Psoas muscle (tissue), 8 donors: ENCODE measurements around the gene ZNF483. TPM values are rescaled to one million over a fixed set of nuclear protein-coding genes. Genes with fewer than 3 reads are reported as not detected.

Experiments
- ATAC-seq, 4 donors: fragments of 200-7000 bp; cut with Tn5 transposase; one replicate each; pipeline ENCODE4 v1.9.1; 2020; ENCODE audit warnings: moderate library complexity in 3 of 4, mild to moderate bottlenecking in 2 of 4
- DNase-seq, 2 donors: peaks; one replicate each; pipeline ENCODE4 v3.0.0-alpha.2; 2020
- H3K27ac ChIP-seq: fragments of 200-600 bp; one replicate; pipeline ENCODE4 v1.8.0; 2022
- H3K27me3 ChIP-seq, 3 donors: fragments of 200-600 bp in 1 of 3; one replicate each; pipeline versions ENCODE4 v1.6.1 to v1.8.0; 2013 to 2022; ENCODE audit warnings: low read length in 2 of 3, mild to moderate bottlenecking in 2 of 3, moderate library complexity in 1 of 3; ENCODE audit not compliant: insufficient read depth in 3 of 3
- H3K36me3 ChIP-seq, 2 donors: fragments of 200-600 bp in 1 of 2; one replicate each; pipeline versions ENCODE4 v1.6.1 to v1.8.0; 2013 to 2022; ENCODE audit warnings: low read depth in 1 of 2, mild to moderate bottlenecking in 1 of 2, moderate library complexity in 1 of 2; ENCODE audit not compliant: insufficient read depth in 1 of 2
- H3K4me1 ChIP-seq: fragments of 200-600 bp; one replicate; pipeline ENCODE4 v1.8.0; 2022
- H3K4me3 ChIP-seq: fragments of 200-600 bp; one replicate; pipeline ENCODE4 v1.8.0; 2022; ENCODE audit warnings: mild to moderate bottlenecking
- H3K9me3 ChIP-seq: fragments of 200-600 bp; one replicate; pipeline ENCODE4 v1.8.0; 2022
- WGBS, 3 donors: extraction: QIAGEN DNeasy Blood & Tissue Kit; methylation state at CpG; one replicate each; pipeline versions ENCODE4 v1.1.6 to v1.1.7; 2013; 5-methylcytosine and 5-hydroxymethylcytosine counted together
- intact Hi-C, 2 donors: fragments of 100-400 bp; cut with DNase I; formaldehyde crosslinking; loops; one replicate each; pipeline versions ENCODE4 v1.11.0 to v1.14.2; 2022
- polyA plus RNA-seq, 3 donors: library from polyadenylated mRNA; stranded (reverse); fragments of 200-250 nt; gene quantifications; one replicate each; pipeline ENCODE4 v1.2.3, GENCODE V29; 2013
- total RNA-seq, 4 donors: library from RNA; stranded (reverse); fragmentation: NEBNext Ultra II Directional in 2 of 4; extraction: Animal tissue kit (Norgen Biotek cat#: 25700) in 2 of 4; gene quantifications; one replicate each; pipeline versions ENCODE4 v1.2.1 to v1.2.4, GENCODE V29; 2021 to 2023
- TF ChIP-seq, protein P1 (sequence below): fragments of 200-600 bp; IDR thresholded peaks from one replicate; pipeline ENCODE4 v1.8.0; 2022; ENCODE audit warnings: antibody characterized with exemption
- donor health status: healthy with polysubstance abuse.
- donor health status: DM: no; HTN: no; CAD: no; lungs with moderate emphysema.
- donor health status: Bipolar disorder and iron deficiency.
- donor health status: healthy.
- donor health status: DM: yes; HTN: yes; CAD: no.
- donor health status: DM: no; HTN: no; CAD: no.
- donor health status: DM: no; HTN: no; CAD: no.
- donor health status: DM: yes; HTN: yes; CAD: no.

The ZNF483 gene
- total and polyA plus RNA-seq, 7 donors: 0.05 to 0.92 (median 0.42) TPM; not detected in 2

DNA sequence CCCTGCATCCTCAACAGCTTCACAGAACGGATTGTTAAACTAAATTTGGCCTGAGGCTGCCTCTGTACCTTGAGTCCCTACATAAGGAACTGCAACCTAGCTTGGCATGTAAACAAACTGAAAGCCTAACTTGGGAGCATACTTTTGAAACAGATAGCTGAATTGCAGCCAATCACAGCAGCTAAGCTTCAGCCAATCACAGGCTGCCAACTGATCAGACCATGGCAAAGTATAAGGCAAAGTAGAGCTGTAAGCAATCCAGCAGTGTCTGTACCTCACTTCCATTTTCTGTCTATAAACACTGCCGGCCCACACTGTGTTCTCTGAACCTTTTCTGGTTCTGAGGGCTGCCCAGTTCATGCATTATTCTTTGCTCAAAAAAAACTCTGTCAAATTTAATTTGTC lies 8.9 kb upstream of the ZNF483 start:
- WGBS, 3 donors: 74 to 79% (median 78%) methylated on average over 2 of the region's 2 CpGs
- intact Hi-C loops: loop anchor here in 1 of 2 donors (5.0 kb wide), 1 partner anchor 36 kb away; no protein-coding TSS in a partner anchor
- no peak overlapping the region for H3K27ac ChIP-seq
- H3K4me1 ChIP-seq: no peaks in the 10 kb centered on the region
- H3K9me3 ChIP-seq: peaks cover 3% of the 10 kb centered on the region
- H3K36me3 ChIP-seq: no peaks in the 10 kb centered on the region
- no peak overlapping the region for H3K4me3 ChIP-seq
- no peak for ATAC-seq
- TF ChIP-seq, protein P1, sequence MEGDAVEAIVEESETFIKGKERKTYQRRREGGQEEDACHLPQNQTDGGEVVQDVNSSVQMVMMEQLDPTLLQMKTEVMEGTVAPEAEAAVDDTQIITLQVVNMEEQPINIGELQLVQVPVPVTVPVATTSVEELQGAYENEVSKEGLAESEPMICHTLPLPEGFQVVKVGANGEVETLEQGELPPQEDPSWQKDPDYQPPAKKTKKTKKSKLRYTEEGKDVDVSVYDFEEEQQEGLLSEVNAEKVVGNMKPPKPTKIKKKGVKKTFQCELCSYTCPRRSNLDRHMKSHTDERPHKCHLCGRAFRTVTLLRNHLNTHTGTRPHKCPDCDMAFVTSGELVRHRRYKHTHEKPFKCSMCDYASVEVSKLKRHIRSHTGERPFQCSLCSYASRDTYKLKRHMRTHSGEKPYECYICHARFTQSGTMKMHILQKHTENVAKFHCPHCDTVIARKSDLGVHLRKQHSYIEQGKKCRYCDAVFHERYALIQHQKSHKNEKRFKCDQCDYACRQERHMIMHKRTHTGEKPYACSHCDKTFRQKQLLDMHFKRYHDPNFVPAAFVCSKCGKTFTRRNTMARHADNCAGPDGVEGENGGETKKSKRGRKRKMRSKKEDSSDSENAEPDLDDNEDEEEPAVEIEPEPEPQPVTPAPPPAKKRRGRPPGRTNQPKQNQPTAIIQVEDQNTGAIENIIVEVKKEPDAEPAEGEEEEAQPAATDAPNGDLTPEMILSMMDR: no peak
- H3K27me3 ChIP-seq: no peaks in the 10 kb centered on the region
- DNase-seq: no peak

DNA sequence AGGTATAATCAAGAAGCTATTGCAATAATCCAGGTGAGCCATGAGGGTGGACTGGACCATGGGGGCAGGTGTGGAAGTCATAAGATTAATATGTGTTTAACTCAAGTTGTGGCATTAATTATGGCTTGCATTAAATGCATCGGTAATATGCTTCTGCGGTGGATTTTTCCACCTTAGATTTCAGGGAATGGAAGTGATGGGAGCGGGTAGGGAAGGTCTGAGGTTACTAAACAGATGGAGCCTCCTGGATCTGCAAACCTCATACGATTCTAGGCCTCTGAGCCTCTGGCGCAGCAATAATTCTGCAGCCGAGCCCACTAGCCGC lies 286 bp upstream of the ZNF483 start:
- no peak for ATAC-seq
- intact Hi-C loops: no loop called here
- Histone ChIP-seq H3K27me3 (peaks cover 0 to 24% (median 0%) of the 10 kb centered on the region in 3 donors), H3K27ac (no peak overlapping the region), H3K4me1 (no peaks in the 10 kb centered on the region), H3K4me3 (peak overlapping the region; percentile 77), H3K36me3 (no peaks in the 10 kb centered on the region), H3K9me3 (no peaks in the 10 kb centered on the region)
- TF ChIP-seq, protein P1: no peak
- no peak for DNase-seq
- 23 to 26% (median 24%) methylated on average over 7 of the region's 7 CpGs for WGBS, 3 donors

DNA sequence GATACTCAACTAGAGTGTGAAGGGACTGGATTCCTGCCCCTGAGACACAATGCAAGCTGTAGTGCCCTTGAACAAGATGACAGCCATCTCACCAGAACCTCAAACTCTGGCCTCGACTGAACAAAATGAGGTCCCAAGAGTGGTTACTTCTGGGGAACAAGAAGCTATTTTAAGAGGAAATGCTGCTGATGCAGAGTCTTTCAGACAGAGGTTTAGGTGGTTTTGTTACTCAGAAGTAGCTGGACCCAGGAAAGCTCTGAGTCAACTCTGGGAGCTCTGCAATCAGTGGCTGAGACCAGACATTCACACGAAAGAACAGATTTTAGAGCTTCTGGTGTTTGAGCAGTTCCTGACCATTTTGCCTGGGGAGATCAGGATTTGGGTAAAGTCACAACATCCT lies 2.4 kb downstream of the ZNF483 start:
- DNase-seq: no peak
- no peaks in the 10 kb centered on the region for H3K36me3 ChIP-seq
- H3K9me3 ChIP-seq: no peaks in the 10 kb centered on the region
- H3K27ac ChIP-seq: no peak overlapping the region
- TF ChIP-seq, protein P1: no peak
- 89 to 97% (median 90%) methylated on average over 2 of the region's 2 CpGs for WGBS, 3 donors
- no peak for ATAC-seq
- intact Hi-C loops: no loop called here
- H3K4me3 ChIP-seq: no peak overlapping the region
- peaks cover 0 to 24% (median 0%) of the 10 kb centered on the region in 3 donors for H3K27me3 ChIP-seq
- H3K4me1 ChIP-seq: no peaks in the 10 kb centered on the region

DNA sequence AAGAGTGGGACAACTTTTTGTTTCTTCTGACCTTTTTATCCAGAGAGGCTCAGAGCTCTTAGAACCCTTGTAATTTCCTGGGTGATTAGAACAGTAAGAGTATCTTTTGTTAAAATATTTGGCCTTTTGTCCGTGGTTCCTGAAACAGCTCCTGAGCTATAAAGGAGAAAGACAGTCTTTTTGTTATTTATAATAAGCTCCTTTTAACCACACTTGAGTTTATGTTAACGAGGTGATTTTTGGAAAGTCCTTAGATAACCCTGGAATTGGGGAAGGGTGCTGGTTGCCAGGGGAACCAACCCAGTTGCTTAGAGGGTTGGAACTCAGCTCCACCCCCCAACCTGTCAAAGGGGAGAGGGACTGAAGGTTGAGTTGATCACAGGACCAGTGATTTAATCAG lies 4.8 kb downstream of the ZNF483 start:
- H3K9me3 ChIP-seq: no peaks in the 10 kb centered on the region
- intact Hi-C loops: no loop called here
- no peak overlapping the region for H3K27ac ChIP-seq
- TF ChIP-seq, protein P1: no peak
- ATAC-seq (no peak), DNase-seq (no peak)
- H3K4me1 ChIP-seq: no peaks in the 10 kb centered on the region
- H3K27me3 ChIP-seq: peaks cover 0 to 24% (median 0%) of the 10 kb centered on the region in 3 donors
- H3K36me3 ChIP-seq: no peaks in the 10 kb centered on the region
- no peak overlapping the region for H3K4me3 ChIP-seq
- WGBS, 3 donors: 27 to 30% (median 30%) methylated on average over 2 of the region's 2 CpGs

DNA sequence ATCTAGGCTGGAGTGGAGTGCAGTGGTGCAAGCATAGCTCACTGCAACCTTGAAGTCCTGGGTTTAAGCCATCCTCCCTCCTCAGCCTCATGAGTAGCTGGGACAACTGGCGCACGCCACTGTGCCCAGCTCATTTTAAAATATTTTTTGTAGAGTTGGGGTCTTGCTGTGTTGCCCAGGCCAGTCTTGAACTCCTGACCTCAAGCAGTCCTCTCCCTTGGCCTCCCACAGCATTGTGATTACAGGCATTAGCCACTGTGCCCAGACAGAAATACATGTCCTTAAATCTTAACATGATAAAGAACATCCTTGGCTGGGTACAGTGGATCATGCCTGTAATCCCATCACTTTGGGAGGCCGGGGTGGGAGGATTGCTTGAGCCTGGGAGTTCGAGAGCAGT lies 6.7 kb downstream of the ZNF483 start:
- TF ChIP-seq, protein P1: no peak
- DNase-seq: no peak
- Histone ChIP-seq H3K27ac (no peak overlapping the region), H3K36me3 (no peaks in the 10 kb centered on the region), H3K4me1 (no peaks in the 10 kb centered on the region), H3K4me3 (no peak overlapping the region), H3K27me3 (peaks cover 0 to 8% (median 0%) of the 10 kb centered on the region in 3 donors), H3K9me3 (peaks cover 9% of the 10 kb centered on the region)
- intact Hi-C loops: no loop called here
- no peak for ATAC-seq
- 84 to 99% (median 99%) methylated on average over 4 of the region's 4 CpGs for WGBS, 3 donors
